NCI-H1092 (cell line): Measurements from ENCODE around the gene TNKS2.
"Not testable (repeated sequence)": the region's sequence is repeated elsewhere in the genome, so short reads cannot be mapped to it uniquely, and the experiment has no call there.

Experiments
- DNase-seq: peaks from one replicate; lab custom pipeline; 2025; lab: John Stamatoyannopoulos, UW

TNKS2 gene

DNA sequence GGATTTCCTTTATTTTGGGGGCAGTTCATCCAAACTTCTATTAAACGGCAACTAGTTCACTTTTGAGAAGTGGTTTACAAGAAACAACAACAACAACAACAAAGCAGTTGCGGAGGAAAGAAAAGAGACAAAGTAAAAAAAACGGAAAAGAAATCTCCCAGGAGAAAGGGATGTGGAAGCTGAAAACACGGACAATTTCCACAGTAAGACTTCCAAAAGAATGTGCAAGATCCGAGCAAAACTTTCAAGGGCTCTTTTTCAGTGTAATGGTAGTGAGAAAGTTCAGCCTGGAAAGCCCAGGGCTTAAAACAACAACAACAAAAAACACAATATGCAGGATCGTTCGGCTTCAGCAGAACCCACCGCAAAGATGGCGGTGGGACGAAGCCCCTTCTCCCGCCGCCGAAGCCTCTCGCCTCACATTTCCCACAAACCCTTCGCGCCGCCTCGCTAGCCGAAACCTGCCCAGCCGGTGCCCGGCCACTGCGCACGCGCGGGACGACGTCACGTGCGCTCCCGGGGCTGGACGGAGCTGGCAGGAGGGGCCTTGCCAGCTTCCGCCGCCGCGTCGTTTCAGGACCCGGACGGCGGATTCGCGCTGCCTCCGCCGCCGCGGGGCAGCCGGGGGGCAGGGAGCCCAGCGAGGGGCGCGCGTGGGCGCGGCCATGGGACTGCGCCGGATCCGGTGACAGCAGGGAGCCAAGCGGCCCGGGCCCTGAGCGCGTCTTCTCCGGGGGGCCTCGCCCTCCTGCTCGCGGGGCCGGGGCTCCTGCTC, at the start of gene TNKS2:
TSS of gene TNKS2 (plus strand) at position 553 of the 775 bp plus-strand sequence. CDS start 265 bp downstream, outside the sequence.
- peak; percentile 86 for DNase-seq

DNA sequence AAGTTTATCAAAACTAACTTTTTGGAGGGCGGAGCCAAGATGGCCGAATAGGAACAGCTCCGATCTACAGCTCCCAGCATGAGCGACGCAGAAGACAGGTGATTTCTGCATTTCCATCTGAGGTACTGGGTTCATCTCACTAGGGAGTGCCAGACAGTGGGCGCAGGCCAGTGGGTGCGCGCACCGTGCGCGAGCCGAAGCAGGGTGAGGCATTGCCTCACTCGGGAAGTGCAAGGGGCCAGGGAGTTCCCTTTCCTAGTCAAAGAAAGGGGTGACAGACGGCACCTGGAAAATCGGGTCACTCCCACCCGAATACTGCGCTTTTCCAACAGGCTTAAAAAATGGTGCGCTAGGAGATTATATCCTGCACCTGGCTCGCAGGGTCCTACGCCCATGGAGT, 48.6 kb upstream of the TNKS2 start:
- not testable (repeated sequence) for DNase-seq

DNA sequence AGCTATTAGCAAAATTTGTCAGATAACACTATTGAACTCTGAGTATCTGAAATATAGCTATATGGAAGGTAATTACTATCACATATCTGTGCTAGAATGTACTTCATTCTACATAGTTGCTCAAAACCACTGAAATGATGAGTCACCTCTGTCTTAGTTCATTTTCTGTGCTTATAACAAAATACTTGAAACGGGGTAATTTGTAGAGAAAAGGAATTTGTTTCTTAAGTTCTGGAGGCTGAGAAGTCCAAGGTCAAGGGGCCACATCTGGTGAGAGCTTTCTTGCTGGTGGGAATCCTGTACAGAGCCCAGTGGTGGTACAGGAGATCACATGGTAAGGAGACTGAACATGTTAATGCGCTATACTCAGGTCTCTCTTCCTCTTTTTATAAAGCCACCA, 41.9 kb upstream of the TNKS2 start:
- no peak for DNase-seq

DNA sequence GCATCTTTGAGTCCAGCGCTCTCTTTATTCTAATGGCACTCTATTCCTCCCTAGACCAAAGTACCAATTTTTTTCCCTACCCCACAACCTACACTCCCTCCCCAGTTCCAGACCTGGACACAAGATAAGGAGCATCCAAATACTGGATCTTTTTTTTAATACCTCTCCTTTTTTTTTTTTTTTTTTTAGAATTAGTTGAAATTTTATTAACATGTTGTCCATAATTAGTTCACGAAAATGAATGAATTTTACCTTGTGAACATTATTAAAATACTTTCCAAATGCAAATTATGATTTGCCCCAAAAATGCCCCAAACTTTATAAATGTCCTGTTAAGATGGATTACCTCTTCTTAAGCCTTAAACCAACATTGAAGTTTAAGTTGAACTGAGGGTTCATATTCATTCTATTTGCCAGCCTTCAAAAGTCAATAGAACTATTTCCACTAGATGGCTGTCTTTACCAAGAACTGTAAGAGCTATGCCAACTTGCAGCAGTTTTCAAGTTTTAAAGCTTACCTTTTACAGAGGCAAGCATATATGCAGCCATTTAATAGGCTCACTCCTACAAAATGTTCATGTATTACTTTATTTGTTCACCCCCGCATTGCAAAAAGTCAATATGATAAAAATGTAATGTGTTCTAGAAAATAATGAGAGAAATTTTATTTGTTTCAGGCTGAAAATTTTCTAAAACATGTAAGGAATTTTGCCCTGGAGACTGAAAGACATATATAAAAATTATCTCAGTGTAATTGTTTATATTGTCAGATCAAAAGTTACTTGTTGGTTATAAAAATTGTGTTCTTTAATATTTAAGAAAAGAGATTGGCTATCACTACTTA, 39.7 kb upstream of the TNKS2 start:
- DNase-seq: no peak

DNA sequence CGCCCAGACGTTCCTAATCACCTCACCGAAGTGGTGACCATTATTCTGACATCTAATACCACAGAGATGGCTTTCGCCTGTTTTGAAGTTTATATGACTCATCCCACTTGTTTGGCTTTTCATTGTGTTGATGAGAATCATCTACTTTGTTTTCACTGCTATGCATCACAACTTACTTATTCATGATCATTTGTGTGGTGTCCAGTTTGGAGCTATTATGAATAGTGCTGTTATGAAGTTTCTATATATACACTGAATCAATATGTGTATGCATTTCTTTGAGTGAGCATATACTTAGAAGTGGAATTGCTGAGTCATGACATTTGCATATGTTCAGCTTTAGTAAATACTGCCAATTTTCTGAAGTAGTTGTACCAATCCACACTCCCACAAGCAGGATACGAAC, 38.6 kb upstream of the TNKS2 start:
- DNase-seq: no peak

DNA sequence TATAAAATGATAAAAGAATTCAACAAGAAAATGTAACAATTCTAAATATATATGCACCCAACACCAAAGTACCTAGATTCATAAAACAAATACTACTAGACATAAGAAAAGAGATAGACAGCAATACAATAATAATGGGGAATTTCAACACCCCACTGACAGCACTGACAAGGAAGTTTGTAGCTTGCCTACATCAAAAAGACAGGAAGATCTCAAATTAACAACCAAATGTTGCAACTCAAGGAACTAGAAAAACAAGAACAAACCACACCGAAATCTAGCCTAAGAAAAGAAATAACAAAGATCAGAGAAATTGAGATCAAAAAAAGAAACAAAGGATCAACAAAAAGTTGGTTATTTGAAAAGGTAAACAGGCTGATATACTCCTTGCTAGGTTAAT, 36.5 kb upstream of the TNKS2 start:
- DNase-seq: no peak

DNA sequence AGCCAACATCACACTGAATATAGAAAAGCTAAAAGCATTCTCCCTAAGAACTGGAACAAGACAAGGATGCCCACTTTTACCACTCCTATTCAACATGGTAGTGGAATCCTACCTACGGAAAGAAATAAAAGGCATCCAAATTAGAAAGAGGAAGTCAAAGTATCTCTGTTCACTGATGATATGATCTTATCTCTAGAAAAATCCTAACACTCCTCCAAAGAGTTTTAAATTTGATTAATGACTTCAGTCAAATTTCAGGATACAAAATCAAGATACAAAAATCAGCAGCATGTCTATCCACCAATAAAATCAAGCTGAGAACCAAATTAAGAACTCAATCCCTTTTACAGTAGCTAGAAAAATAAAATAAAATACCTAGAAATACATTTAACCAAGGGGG, 35.3 kb upstream of the TNKS2 start:
- DNase-seq: no peak

DNA sequence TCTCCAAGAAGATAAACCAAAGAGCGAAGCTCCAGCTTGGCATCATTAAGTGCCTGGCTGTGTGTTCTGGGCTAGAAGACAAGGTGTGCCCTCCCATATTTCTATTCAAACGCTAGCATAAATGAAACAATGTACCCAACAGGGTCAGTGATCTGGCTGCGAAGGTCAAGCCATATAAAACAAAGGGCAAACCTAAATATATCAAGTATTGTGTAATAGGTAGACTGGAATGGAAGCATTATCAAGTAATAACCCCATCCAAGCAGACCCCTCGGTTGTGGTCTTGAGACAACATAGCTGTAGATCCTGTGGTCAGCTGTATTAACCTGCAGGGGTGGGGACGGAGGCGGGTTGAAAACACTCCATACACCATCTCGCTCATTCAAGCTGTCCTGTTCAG, 31.6 kb upstream of the TNKS2 start:
- DNase-seq: no peak

DNA sequence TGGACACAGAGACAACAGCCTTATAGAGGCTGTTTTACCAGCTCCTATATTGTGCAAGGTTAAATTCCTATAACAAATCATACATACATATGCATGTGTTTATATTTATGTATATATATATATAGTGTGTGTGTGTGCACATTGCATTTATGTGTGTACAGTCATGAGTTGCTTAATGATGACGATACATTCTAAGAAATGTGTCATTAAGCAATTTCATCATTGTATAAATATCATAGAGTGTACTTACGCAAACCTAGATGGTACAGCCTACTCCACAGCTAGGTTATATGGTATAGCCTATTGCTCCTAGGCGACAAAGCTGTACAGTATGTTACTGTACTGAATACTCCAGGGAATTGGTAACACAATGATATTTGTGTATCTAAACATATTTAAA, 30.1 kb upstream of the TNKS2 start:
- no peak for DNase-seq

DNA sequence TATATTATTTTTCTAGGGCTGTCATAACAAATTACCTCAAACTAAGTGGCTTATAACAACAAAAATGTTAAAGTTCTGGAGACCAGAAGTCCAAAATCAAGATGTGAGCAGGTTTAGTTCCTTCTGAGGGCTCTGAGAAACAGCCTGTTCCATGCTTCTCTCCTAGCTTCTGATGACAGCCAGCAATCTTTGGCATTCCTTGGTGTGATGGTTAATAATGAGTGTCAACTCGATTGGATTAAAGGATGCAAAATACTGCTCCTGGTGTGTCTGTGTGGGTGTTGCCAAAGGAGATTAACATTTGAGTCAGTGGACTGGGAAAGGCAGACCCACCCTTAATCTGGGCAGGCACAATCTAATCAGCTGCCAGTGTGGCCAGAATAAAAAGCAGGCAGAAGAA, 26.3 kb upstream of the TNKS2 start:
- no peak for DNase-seq

DNA sequence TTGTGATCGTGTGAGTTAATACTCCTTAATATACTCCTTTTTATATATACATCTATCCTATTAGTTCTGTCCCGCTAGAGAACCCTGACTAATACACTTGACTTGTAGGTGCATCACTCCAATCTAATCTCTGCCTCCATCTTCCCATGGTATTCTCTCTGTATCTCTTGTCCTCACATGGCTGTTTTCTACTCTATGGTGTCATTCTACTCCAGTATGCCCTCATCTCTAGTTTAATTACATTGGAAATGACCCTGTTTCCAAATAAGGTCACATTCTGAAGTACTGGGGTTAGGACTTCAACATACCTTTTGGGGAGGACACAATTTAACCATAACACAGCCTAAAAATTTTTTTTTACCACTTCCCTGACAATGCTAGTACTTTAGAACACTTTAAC, 25.8 kb upstream of the TNKS2 start:
- no peak for DNase-seq

DNA sequence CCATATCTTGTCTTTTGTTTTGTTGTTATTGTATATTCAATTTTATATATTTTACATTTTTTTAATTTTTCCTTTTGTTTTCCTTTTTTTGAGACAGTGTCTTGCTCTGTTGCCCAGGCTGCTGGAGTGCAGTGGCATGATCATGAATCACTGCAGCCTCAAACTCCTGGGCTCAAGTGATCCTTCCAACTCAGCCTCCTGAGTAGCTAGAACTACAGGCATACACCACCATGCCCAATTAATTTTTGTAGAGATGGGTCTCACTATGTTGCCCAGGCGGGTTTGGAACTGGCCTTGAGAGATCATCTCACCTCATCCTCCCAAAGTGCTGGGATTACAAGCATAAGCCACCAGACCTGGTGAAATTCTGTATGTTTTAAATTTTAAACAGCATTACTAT, 25.4 kb upstream of the TNKS2 start:
- no peak for DNase-seq

DNA sequence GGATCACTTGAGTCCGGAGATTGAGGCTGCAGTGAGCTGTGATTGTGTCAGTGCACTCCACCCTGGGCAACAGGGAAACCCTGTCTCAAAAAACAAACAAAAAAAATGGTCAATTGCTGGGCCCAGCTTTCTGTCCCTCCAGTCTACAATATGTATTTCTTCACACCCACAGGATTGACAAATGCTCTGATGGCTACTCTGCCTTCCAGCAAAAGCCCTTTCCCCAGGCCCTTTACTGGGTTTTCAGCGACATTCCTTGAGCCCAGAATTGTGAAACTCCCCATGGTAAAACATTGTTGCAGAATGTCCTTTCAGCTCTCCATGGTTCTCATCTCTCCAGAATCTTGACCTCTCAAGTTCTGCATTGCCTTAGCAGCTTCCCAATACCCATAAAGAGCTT, 23.7 kb upstream of the TNKS2 start:
- no peak for DNase-seq

DNA sequence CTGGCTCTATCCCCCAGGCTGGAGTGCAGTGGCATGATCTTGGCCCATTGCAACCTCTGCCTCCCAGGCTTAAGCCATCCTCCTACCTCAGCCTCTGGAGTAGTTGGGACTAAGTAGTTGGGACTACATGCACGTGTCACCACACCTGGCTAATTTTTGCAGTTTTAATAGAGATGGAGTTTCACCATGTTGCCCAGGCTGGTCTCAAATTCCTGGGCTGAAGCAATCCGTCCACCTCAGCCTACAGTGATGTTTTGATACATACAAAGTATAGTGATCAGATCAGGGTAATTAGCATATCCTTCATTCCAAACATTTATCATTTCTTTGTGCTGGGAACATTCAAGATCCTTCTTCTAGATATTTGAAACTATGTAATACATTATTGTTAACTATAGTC, 22.5 kb upstream of the TNKS2 start:
- DNase-seq: no peak

DNA sequence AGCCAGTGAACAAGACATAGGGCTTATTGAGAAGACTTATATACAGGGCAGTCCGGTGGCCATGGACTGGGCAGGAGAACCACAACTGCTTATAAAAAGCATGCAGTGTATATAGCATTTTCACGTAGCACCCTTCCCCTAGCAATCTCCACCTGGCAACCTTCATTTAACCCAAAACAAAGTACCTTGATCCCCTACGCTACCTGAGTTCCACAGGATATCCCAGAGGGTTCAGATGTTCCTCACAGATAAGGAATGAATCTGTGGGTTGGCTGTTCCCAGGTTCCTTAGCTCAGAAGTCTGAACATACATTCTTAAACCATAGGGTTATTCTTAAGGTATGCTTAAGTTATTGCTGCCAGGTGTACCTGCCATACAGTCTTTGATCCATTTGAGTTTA, 22.0 kb upstream of the TNKS2 start:
- no peak for DNase-seq

DNA sequence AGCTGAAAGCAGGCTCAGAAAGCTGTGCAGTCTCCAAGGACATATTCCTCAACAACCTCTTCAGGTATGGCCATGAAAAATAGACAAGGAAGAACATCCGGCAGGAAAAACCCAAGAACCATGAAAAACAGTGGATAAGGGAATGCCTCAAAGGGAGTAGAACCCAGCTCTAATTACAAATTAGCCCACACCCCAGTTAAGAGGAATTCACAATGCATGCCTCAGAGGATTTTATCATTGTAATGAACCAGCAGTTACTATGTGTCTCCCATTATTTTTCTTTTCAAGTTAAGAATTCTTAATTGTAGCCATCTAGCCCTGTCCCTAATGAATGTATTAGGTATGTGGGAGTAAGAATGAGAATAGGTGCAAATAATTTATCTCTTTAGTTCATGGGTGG, 19.7 kb upstream of the TNKS2 start:
- no peak for DNase-seq

DNA sequence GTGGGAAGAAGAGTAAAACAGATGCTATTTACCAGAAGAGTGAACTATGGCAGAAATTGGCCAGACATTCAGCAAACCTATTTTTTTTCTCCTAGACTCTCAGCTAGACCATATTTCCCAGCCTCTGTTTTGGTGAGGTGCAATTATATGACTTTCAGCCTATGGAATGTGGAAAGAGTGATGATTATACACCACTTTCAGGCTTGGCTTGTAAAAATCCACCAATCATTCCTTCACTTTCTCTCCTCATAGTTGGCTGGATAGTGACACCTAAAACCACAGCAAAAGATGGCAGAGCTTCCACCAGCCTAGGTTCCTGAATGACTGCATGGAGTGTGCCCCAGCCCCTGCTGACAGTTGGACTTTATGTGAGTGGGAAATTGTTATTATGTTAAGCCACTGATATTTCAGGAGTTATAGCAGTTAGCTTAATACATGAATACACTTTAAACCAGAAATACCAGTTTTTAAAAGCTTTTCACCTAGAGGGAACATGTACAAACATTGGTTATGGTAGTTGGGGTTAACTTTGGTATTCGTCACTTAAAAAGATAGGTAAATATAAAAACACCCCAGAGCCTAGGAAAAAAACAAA, 19.1 kb upstream of the TNKS2 start:
- no peak for DNase-seq

DNA sequence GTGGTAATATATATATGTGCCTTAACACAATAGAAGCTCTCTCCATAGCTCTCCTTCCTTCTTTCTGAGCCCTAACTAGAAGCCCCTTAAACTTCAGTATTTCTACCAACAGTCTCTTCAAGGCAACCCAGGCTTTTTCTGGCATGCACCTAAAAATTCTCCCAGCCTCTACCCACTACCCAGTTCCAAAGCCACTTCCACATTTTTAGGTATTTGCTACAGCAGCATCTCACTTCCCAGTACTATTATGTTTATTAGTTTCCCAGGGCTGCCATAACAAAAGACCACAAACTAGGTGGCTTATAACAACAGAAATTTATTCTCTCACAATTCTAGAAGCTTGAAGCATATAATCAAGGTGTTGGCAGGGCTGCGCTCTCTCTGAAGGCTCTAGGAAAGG, 15.7 kb upstream of the TNKS2 start:
- no peak for DNase-seq

DNA sequence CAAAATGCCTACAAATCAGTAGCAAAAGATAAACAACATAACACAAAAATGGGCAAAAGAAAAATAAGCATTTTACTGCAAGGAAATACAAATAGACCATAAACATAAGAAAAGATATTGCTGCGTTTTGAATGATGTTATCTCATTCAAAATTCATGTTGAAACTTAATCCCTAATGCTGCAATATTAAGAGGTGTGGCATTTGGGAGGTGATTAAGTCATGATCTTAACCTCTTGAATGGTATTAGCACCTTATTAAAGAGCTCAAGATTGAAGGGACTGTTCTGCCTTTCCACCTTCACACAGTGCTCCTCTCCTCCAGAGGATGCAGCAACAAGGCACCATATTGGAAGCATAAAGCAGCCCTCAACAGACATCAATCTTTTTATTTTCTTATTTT, 12.4 kb upstream of the TNKS2 start:
- DNase-seq: no peak

DNA sequence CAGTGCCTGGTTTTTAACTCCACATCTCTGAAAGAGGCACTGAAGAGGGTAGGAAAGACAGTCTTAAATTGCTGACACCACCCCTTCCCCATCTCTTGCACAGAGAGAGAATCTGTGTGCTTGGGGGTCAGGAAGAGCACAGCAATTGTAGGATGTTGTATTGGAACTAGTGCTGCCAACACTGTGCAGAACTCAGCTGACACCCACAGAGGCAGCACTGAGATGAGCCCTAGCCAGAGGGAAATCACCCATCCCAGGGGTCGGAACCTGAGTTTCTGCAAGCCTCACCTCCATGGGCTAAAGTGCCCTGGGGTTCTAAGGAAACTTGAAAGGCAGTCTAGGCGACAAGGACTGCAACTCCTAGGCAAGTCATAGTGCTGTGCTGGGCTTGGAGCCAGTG, 11.0 kb upstream of the TNKS2 start:
- no peak for DNase-seq

DNA sequence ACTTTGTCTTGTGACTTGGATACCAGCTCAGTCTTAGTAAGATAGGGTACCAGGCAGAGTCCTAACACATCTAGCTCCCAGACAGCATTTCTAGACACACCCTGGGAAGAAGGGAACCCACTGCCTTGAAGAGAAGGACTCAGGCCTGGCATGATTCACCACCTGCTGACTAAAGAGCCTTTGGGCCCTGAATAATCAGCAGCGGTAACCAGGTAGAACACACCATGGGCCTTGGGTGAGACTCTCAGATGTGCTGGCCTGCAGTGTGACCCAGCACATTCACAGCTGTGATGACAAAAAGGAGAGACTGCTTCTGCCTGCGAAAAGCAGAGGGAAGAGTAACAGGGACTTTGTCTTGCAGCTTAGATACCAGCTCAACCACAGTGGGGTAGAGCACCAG, 10.4 kb upstream of the TNKS2 start:
- no peak for DNase-seq

DNA sequence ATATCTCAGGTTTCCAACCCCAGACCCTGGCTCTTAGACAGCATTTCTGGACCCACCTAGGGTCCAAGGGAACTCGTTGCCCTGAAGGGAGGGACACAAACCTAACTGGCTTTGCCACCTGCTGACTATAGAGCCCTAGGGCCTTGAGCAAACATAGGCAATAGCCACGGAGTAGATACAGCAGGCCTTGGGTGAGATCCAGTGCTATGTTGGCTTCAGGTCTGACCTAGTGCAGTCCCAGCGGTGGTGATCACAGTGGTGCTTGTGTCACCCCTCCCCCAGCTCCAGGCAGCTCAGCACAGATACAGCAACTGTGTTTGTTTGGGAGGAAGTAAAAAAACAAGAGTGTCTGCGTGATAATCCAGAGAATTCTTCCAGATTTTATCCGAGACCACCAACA, 9.7 kb upstream of the TNKS2 start:
- no peak for DNase-seq
